Urothelium cell line (cell line): ENCODE measurements around the gene PODXL2.
"Not testable (repeated sequence)": the region's sequence is repeated elsewhere in the genome, so short reads cannot be mapped to it uniquely, and the experiment has no call there.

Experiments used
- DNase-seq: peaks from one replicate; pipeline ENCODE4 v3.0.0; 2011; ENCODE audit warnings: low spot score, mixed read lengths
- FAIRE-seq: peaks from 2 replicates; lab custom pipeline; 2011; peaks lifted over from hg19 to GRCh38; lab: Jason Lieb, UNC

The PODXL2 gene

GRCh38 chr3:127604546-127605165 is 24.3 kb upstream of the PODXL2 start:
- no peak for DNase-seq
- FAIRE-seq: no peak

GRCh38 chr3:127605547-127605946 is 23.4 kb upstream of the PODXL2 start:
- FAIRE-seq: not testable (repeated sequence)

DNA sequence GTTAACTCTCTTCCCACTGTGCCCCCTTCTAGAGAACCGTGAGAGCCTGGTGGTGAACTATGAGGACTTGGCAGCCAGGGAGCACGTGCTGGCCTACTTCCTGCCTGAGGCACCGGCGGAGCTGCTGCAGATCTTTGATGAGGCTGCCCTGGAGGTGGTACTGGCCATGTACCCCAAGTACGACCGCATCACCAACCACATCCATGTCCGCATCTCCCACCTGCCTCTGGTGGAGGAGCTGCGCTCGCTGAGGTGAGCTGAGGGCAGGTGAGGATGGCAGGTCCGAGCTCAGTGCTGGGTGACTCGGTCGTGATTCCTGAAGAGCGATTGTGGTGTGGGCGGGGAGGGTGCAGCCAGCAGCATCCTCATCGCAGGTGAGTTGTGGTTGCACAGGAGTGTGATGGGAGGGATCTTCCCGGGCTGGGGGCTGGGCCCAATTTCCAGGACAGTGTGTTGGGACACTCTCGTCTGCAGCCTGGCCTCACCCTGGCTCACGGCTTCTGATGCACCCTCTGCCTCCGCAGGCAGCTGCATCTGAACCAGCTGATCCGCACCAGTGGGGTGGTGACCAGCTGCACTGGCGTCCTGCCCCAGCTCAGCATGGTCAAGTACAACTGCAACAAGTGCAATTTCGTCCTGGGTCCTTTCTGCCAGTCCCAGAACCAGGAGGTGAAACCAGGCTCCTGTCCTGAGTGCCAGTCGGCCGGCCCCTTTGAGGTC is 22.7 kb upstream of the PODXL2 start:
- DNase-seq (no peak), FAIRE-seq (no peak)

More at GRCh38 chr3:127605547-127605946, 23.4 kb upstream of the PODXL2 start:
- not testable (repeated sequence) for DNase-seq

- no peak for DNase-seq
- FAIRE-seq: no peak
Observed at GRCh38 chr3:127606981-127607595, 21.9 kb upstream of the PODXL2 start.

GRCh38 chr3:127607675-127608361 is 21.2 kb upstream of the PODXL2 start:
- peak; percentile 5 for FAIRE-seq
- no peak for DNase-seq

DNA sequence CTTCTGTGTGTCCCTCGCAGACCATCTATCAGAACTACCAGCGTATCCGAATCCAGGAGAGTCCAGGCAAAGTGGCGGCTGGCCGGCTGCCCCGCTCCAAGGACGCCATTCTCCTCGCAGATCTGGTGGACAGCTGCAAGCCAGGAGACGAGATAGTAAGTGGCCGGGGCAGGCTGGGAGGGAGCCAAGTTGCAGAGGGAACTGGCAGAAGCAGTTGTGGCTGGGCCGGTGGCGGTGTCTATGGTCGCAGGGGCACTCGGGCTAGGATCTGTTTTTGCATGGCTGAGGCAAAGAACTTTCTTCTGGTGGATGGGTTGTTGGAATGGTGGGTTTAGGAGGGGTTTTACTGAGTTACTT is 20.6 kb upstream of the PODXL2 start:
- DNase-seq: no peak
- FAIRE-seq: no peak

DNA sequence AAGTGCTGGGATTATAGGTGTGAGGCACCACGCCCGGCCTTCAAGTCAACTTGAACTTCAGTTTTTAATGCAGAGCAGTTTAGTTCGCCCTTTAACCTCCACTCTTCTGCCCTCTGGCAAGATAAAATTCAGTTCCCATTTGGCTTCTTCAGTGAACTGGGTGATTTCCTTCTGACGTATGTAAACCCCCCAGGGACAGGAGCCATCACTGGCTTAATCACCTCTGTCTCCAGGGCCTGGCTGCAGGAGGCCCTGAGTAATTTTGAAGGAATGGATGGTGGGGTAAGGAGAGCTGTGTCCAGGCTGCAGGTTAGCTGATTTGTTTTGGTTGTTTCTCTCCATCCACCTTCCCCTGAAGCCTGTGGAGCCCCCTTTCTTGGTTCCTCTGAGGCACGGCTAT is 18.9 kb upstream of the PODXL2 start:
- DNase-seq: no peak
- FAIRE-seq: no peak

GRCh38 chr3:127611251-127611650 is 17.7 kb upstream of the PODXL2 start:
- no peak for FAIRE-seq
- DNase-seq: no peak

DNA sequence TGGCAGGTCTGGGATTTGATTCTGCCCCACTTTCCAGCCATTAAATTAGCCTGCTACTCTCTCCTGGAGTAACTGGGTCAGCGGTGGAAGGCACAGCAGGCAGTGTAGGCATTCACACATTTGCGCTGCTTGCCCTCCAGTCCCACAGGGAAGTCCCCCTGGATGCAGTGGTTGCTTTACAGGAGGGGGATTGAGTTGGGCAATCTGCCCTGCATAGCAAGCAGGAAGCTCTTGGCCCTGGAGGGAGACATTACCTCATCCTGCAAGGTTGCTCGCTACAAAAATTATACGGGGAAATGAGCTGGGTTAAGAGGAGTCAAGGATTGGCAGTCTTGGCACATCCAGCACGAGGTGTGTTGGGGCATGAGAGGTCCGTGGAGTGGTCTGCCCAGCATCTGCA is 16.0 kb upstream of the PODXL2 start:
- FAIRE-seq (no peak), DNase-seq (no peak)

- FAIRE-seq: no peak
- no peak for DNase-seq
Observed at GRCh38 chr3:127613406-127613805, 15.6 kb upstream of the PODXL2 start.

- DNase-seq: no peak
- no peak for FAIRE-seq
Observed at GRCh38 chr3:127614928-127615589, 13.9 kb upstream of the PODXL2 start.

DNA sequence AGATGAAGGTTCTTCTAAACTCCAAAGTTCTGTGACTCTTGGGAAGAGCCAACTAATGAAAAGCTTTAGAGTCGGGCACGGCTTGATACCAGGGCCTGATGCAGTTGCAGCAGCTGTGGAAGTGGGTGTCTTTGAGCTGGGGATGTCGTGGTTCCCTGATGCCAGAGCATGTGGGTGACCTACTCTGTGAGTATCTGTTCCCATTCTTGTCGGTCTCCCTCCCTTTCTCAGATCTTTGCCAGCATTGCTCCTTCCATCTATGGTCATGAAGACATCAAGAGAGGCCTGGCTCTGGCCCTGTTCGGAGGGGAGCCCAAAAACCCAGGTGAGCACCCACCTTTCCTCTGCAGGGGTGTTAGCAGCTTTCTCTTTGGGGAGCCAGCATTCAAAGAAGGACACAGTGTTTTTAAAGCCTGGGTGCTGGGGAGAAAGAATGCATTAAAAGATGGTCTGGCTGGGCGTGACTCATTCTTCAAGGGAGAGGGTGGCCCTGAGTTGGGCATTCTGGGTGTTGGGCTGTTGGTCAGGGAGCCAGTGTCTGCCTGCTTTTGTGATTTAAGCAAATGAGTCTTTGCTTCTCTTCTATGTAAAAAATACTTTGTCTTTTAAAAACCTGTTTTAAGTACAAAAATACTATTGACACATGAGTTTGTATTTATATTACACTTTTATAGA is 13.2 kb upstream of the PODXL2 start:
- DNase-seq: no peak
- no peak for FAIRE-seq

GRCh38 chr3:127616836-127617605 is 12.0 kb upstream of the PODXL2 start:
- DNase-seq (no peak), FAIRE-seq (no peak)

DNA sequence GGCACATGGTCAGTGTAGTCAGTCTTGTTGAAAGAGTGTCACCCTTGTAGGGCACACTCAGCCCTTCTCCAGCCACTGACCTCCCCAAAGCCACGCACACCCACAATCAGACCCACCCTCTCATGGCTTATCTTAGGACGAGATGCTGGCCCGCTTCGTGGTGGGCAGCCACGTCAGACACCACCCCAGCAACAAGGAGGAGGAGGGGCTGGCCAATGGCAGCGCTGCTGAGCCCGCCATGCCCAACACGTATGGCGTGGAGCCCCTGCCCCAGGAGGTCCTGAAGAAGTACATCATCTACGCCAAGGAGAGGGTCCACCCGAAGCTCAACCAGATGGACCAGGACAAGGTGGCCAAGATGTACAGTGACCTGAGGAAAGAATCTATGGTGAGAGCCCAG is 10.1 kb upstream of the PODXL2 start:
- DNase-seq: no peak
- peak; percentile 35 for FAIRE-seq

GRCh38 chr3:127620637-127621375 is 8.2 kb upstream of the PODXL2 start:
- DNase-seq (no peak), FAIRE-seq (no peak)

DNA sequence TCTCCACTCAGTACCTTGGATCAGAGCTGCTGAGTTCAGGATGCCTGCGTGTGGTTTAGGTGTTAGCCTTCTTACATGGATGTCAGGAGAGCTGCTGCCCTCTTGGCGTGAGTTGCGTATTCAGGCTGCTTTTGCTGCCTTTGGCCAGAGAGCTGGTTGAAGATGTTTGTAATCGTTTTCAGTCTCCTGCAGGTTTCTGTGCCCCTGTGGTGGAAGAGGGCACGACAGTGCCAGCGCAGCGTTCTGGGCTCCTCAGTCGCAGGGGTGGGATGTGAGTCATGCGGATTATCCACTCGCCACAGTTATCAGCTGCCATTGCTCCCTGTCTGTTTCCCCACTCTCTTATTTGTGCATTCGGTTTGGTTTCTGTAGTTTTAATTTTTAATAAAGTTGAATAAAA is 7.0 kb upstream of the PODXL2 start:
- no peak for DNase-seq
- FAIRE-seq: no peak

DNA sequence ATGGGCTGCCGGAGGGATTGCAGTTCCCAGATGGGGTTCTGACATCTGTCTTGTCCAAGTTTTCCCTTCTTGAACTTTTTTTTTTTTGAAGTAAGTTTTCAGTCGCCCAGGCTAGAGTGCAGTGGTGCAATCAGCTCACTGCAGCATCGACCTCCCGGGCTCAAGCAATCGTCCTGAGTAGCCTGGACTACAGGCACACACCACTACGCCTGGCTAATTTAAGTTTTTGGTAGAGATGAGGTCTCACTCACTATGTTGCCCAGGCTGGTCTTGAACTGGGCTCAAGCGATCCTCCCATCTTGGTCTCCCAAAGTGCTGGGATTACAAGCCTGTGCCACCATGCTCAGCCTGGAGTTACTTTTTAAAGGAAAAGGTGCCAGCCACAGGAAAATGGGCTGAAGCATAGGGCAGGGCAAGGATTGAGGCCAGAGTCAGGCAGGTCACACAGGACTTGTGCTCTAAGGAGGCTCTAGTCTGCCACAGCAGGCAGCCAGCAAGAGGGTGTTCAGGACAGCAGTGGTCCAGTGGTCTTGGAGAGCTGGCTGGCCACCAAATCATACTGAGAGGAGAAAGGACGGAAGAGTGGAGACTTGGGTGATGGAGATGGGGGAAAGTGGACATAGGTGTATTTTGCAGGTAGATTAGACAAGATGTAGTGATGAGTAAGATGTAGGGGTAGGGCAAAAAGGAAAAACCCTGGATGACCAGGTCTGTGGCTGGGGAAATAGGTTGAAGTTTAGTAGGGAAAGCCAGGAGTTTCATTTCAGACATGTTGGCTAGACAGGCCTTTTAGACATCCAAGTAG is 6.0 kb upstream of the PODXL2 start:
- FAIRE-seq (no peak), DNase-seq (no peak)

GRCh38 chr3:127624063-127624462 is 4.9 kb upstream of the PODXL2 start:
- no peak for FAIRE-seq
- DNase-seq: no peak
